OCI-LY3 (cell line): ENCODE measurements around the gene SDK1.

Experiments used
- H2AFZ ChIP-seq: fragments of 200-600, 300-600 bp; shearing (Covaris generic); 2 replicates; pipeline ENCODE4 v1.6.0; 2014; ENCODE audit warnings: antibody characterized with exemption, low read depth, low read length
- H3K27ac ChIP-seq: fragments of 200-600, 300-600 bp; sonication (generic); 2 replicates; pipeline ENCODE4 v1.5.1; 2014; ENCODE audit warnings: mild to moderate bottlenecking, low read length, moderate library complexity, mixed read lengths
- H3K27me3 ChIP-seq: fragments of 200-600, 300-600 bp; sonication (generic); 2 replicates; pipeline ENCODE4 v1.6.1; 2014; ENCODE audit warnings: low read depth, low read length, mixed read lengths
- H3K36me3 ChIP-seq: fragments of 200-600, 300-600 bp; sonication (generic); replicated peaks from 2 replicates; pipeline ENCODE3; 2014; ENCODE audit warnings: low read depth, low read length, mixed read lengths
- H3K4me1 ChIP-seq: fragments of 300-600, 200-600 bp; sonication (generic); 2 replicates; pipeline ENCODE4 v1.6.1; 2014; ENCODE audit warnings: low read length, mixed read lengths
- H3K4me2 ChIP-seq: fragments of 200-600, 300-600 bp; sonication (generic); 2 replicates; pipeline ENCODE4 v1.6.1; 2014; ENCODE audit warnings: low read length, mixed read lengths
- H3K4me3 ChIP-seq: fragments of 300-600, 200-600 bp; sonication (generic); 2 replicates; pipeline ENCODE4 v1.5.1; 2014; ENCODE audit warnings: antibody characterized with exemption, mild to moderate bottlenecking, low read length, moderate library complexity
- H3K79me2 ChIP-seq: fragments of 300-600, 200-600 bp; shearing (Covaris generic); 2 replicates; pipeline ENCODE4 v1.6.1; 2014; ENCODE audit warnings: mild to moderate bottlenecking, low read length, mixed read lengths
- H3K9ac ChIP-seq: fragments of 300-600, 200-600 bp; shearing (Covaris generic); 2 replicates; pipeline ENCODE4 v1.6.0; 2014; ENCODE audit warnings: mild to moderate bottlenecking, low read length, moderate library complexity
- H3K9me3 ChIP-seq: fragments of 200-600, 300-600 bp; shearing (Covaris generic); 2 replicates; pipeline ENCODE4 v1.6.1; 2014; ENCODE audit warnings: low read length, mixed read lengths; ENCODE audit not compliant: insufficient read depth
- H4K20me1 ChIP-seq: fragments of 200-600, 300-600 bp; sonication (generic); 2 replicates; pipeline ENCODE4 v1.6.1; 2016; ENCODE audit warnings: low read length, mixed read lengths; ENCODE audit not compliant: insufficient read depth
- CTCF ChIP-seq: fragments of 200-600, 300-600 bp; sonication (generic); IDR thresholded peaks from 2 replicates; pipeline ENCODE4 v1.5.1; 2014; ENCODE audit warnings: antibody characterized with exemption, low read length, low read depth
- EZH2phosphoT487 ChIP-seq: fragments of 200-600 bp; shearing (Covaris generic); IDR thresholded peaks from 2 replicates; pipeline ENCODE4 v1.6.1; 2018; ENCODE audit warnings: antibody characterized with exemption, mixed run types, low read depth

Gene SDK1

GRCh38 chr7:3771906-3772305 is 470.9 kb downstream of the SDK1 start:
- Histone ChIP-seq H3K4me2 (no peak overlapping the region), H4K20me1 (no peaks in the 10 kb centered on the region), H2AFZ (no peak overlapping the region), H3K27me3 (no peaks in the 10 kb centered on the region), H3K79me2 (no peaks in the 10 kb centered on the region), H3K36me3 (no peaks in the 10 kb centered on the region), H3K27ac (no peak overlapping the region), H3K4me3 (no peak overlapping the region), H3K4me1 (no peaks in the 10 kb centered on the region), H3K9me3 (no peaks in the 10 kb centered on the region), H3K9ac (no peak overlapping the region)
- TF ChIP-seq CTCF (no peak), EZH2phosphoT487 (no peak)

- TF ChIP-seq CTCF (no peak), EZH2phosphoT487 (no peak)
- Histone ChIP-seq H3K4me1 (no peaks in the 10 kb centered on the region), H3K4me2 (no peak overlapping the region), H3K79me2 (no peaks in the 10 kb centered on the region), H2AFZ (no peak overlapping the region), H3K27ac (no peak overlapping the region), H3K27me3 (no peaks in the 10 kb centered on the region), H3K4me3 (no peak overlapping the region), H3K9me3 (no peaks in the 10 kb centered on the region), H4K20me1 (no peaks in the 10 kb centered on the region), H3K9ac (no peak overlapping the region), H3K36me3 (no peaks in the 10 kb centered on the region)
These were observed 477.3 kb downstream of the SDK1 start for GRCh38 chr7:3778345-3778744.

- Histone ChIP-seq H3K4me1 (no peaks in the 10 kb centered on the region), H3K79me2 (no peaks in the 10 kb centered on the region), H4K20me1 (no peaks in the 10 kb centered on the region), H3K4me3 (no peak overlapping the region), H3K36me3 (no peaks in the 10 kb centered on the region), H3K9ac (no peak overlapping the region), H3K27ac (no peak overlapping the region), H3K4me2 (no peak overlapping the region), H3K9me3 (no peaks in the 10 kb centered on the region), H3K27me3 (no peaks in the 10 kb centered on the region), H2AFZ (no peak overlapping the region)
- TF ChIP-seq CTCF (no peak), EZH2phosphoT487 (no peak)
These were observed 479.0 kb downstream of the SDK1 start for GRCh38 chr7:3780016-3780415.

- Histone ChIP-seq H2AFZ (no peak overlapping the region), H3K9ac (no peak overlapping the region), H3K4me1 (no peaks in the 10 kb centered on the region), H3K27ac (no peak overlapping the region), H3K27me3 (no peaks in the 10 kb centered on the region), H3K9me3 (no peaks in the 10 kb centered on the region), H4K20me1 (no peaks in the 10 kb centered on the region), H3K36me3 (no peaks in the 10 kb centered on the region), H3K4me2 (no peak overlapping the region), H3K4me3 (no peak overlapping the region), H3K79me2 (no peaks in the 10 kb centered on the region)
- TF ChIP-seq EZH2phosphoT487 (no peak), CTCF (no peak)
These were observed 479.5 kb downstream of the SDK1 start for GRCh38 chr7:3780525-3780924.
